ENCODE data around the gene CFDP1.
"Not testable (repeated sequence)": the region's sequence is repeated elsewhere in the genome, so short reads cannot be mapped to it uniquely, and the experiment has no call there.

The CFDP1 gene

DNA sequence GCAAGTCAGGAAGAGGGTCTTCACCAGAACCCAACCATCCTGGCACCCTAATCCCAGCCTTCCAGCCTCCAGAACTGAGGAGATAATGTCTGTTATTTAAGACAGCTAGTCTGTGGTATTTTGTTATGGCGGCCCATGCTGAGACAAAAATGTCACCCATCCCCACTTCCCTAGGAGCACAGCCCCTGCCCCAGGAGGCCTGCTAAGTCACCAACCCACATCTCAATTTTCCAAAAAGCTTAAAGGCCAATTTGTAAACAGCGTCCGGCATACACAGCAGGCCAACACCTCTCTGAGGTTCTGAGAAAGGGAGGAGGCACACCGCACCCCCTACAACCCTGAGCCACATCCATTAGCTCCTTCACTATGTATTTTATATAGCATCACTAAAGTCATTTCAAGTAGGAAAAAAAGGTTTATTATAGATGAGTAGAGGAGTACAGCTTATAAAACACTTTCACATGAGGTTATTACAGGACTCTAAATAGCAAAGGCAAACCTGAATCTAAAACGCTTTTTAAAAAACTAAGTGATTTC lies 24.2 kb upstream of the CFDP1 start:
- no peak overlapping the region for H3K27ac ChIP-seq (ENCODE audit: low read depth, low read length)
- no peak overlapping the region for H3K4me2 ChIP-seq (ENCODE audit: low read length)
- no peaks in the 10 kb centered on the region for H3K4me1 ChIP-seq (ENCODE audit: control insufficient read depth, low read length)
- H3F3A ChIP-seq (ENCODE audit: control insufficient read depth, insufficient read depth), result no peaks in the 10 kb centered on the region
- TF ChIP-seq, protein P1, sequence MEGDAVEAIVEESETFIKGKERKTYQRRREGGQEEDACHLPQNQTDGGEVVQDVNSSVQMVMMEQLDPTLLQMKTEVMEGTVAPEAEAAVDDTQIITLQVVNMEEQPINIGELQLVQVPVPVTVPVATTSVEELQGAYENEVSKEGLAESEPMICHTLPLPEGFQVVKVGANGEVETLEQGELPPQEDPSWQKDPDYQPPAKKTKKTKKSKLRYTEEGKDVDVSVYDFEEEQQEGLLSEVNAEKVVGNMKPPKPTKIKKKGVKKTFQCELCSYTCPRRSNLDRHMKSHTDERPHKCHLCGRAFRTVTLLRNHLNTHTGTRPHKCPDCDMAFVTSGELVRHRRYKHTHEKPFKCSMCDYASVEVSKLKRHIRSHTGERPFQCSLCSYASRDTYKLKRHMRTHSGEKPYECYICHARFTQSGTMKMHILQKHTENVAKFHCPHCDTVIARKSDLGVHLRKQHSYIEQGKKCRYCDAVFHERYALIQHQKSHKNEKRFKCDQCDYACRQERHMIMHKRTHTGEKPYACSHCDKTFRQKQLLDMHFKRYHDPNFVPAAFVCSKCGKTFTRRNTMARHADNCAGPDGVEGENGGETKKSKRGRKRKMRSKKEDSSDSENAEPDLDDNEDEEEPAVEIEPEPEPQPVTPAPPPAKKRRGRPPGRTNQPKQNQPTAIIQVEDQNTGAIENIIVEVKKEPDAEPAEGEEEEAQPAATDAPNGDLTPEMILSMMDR (IDR thresholded peaks at IDR 0.05; ENCODE audit: low read depth, low read length, poor library complexity, severe bottlenecking), result no peak
- no peak for TF ChIP-seq EZH2phosphoT487 (IDR thresholded peaks at IDR 0.05; ENCODE audit: borderline replicate concordance, low read length)
- H3K36me3 ChIP-seq (ENCODE audit: control insufficient read depth, low read length), result peaks cover 3% of the 10 kb centered on the region; the same call in 1 of the 2 replicates
- H4K20me1 ChIP-seq (ENCODE audit: control insufficient read depth, insufficient read depth, low read depth, low read length), result peaks cover 15% of the 10 kb centered on the region
- H3K79me2 ChIP-seq (ENCODE audit: control insufficient read depth, low read length), result peaks cover 93% of the 10 kb centered on the region
- H3K4me3 ChIP-seq (ENCODE audit: low read length), result no peak overlapping the region
- H3K9me3 ChIP-seq (ENCODE audit: control insufficient read depth, insufficient read depth, low read length), result no peaks in the 10 kb centered on the region
- H3K27me3 ChIP-seq (ENCODE audit: control insufficient read depth, low read length), result no peaks in the 10 kb centered on the region
- H3K9me2 ChIP-seq (replicated peaks; ENCODE audit: control insufficient read depth, low read length), result no peaks in the 10 kb centered on the region

DNA sequence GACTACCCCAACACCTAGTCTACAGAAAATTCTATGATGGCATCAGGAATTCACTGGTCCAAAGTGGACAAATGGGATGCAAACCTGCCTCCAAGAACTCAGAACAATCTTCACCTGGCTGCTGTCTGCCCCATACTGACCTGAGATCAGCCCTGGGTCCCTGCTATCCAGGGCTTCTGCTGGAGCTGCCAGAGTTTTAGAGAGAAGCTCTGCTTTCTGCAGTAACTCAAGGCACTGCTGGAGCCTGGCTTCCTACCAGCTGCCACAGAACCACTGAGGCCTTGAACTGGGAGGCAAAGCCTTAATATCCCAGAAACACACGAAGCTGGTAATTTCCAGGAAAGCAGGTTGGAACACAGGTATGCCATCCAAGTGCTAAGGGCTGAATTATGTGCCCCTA lies 23.7 kb upstream of the CFDP1 start:
- peaks cover 15% of the 10 kb centered on the region for H4K20me1 ChIP-seq (ENCODE audit: control insufficient read depth, insufficient read depth, low read depth, low read length)
- TF ChIP-seq EZH2phosphoT487 (IDR thresholded peaks at IDR 0.05; ENCODE audit: borderline replicate concordance, low read length), result no peak
- TF ChIP-seq, protein P1 (IDR thresholded peaks at IDR 0.05; ENCODE audit: low read depth, low read length, poor library complexity, severe bottlenecking), result no peak
- H3K9me2 ChIP-seq (replicated peaks; ENCODE audit: control insufficient read depth, low read length), result no peaks in the 10 kb centered on the region
- peaks cover 3% of the 10 kb centered on the region; the same call in 1 of the 2 replicates for H3K36me3 ChIP-seq (ENCODE audit: control insufficient read depth, low read length)
- H3K27me3 ChIP-seq (ENCODE audit: control insufficient read depth, low read length), result no peaks in the 10 kb centered on the region
- no peaks in the 10 kb centered on the region for H3F3A ChIP-seq (ENCODE audit: control insufficient read depth, insufficient read depth)
- H3K4me1 ChIP-seq (ENCODE audit: control insufficient read depth, low read length), result no peaks in the 10 kb centered on the region
- no peaks in the 10 kb centered on the region for H3K9me3 ChIP-seq (ENCODE audit: control insufficient read depth, insufficient read depth, low read length)
- no peak overlapping the region for H3K4me2 ChIP-seq (ENCODE audit: low read length)
- no peak overlapping the region for H3K4me3 ChIP-seq (ENCODE audit: low read length)
- H3K79me2 ChIP-seq (ENCODE audit: control insufficient read depth, low read length), result peaks cover 90% of the 10 kb centered on the region
- H3K27ac ChIP-seq (ENCODE audit: low read depth, low read length), result no peak overlapping the region

DNA sequence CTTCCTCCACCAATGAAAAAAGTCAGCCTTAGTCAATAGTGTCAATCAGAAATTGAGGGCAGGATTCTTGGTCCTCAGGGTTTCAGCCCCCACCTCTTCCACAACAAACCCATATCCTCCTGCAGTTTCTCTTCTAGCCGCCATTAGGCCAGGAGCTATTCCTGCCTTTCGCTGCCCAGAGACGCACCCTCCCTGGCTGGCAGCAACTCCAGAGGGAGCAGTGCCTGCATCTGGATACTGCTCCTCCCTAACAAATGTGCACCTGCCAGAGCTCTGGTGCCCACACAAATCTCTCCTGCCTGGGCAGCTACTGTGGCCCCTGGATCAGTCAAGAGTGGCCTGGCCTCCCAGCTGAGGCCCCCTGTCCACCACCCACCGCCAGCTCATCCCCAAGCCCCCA lies 23.2 kb upstream of the CFDP1 start:
- Histone ChIP-seq H4K20me1 (ENCODE audit: control insufficient read depth, insufficient read depth, low read depth, low read length) (peaks cover 11% of the 10 kb centered on the region), H3K79me2 (ENCODE audit: control insufficient read depth, low read length) (peaks cover 87% of the 10 kb centered on the region)
- H3K4me1 ChIP-seq (ENCODE audit: control insufficient read depth, low read length); H3F3A ChIP-seq (ENCODE audit: control insufficient read depth, insufficient read depth); H3K27ac ChIP-seq (ENCODE audit: low read depth, low read length); H3K27me3 ChIP-seq (ENCODE audit: control insufficient read depth, low read length); H3K9me2 ChIP-seq (replicated peaks; ENCODE audit: control insufficient read depth, low read length); H3K4me2 ChIP-seq (ENCODE audit: low read length); H3K36me3 ChIP-seq (ENCODE audit: control insufficient read depth, low read length); H3K9me3 ChIP-seq (ENCODE audit: control insufficient read depth, insufficient read depth, low read length); H3K4me3 ChIP-seq (ENCODE audit: low read length): not testable (repeated sequence)

DNA sequence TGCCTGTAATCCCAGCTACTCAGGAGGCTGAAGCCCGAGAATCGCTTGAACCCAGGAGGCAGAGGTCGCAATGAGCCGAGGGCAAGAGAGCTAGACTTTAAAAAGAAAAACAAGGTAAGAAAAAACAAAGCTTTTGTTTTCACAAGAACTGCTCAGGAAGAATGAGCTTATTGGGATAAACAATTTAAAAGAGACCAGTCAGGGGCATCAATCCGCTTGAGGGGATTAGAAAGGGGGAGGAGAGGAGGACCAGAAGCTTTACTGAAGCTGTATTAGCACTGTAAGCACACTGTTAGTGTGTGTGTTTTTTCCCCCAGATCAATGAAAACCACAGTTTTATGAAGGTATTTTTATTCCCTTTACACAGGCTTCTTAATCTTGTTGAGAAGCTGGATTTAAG lies 22.4 kb upstream of the CFDP1 start:
- no peaks in the 10 kb centered on the region for H3K9me3 ChIP-seq (ENCODE audit: control insufficient read depth, insufficient read depth, low read length)
- H4K20me1 ChIP-seq (ENCODE audit: control insufficient read depth, insufficient read depth, low read depth, low read length), result peaks cover 9% of the 10 kb centered on the region; the same call in 1 of the 2 replicates
- no peak overlapping the region for H3K27ac ChIP-seq (ENCODE audit: low read depth, low read length)
- H3K79me2 ChIP-seq (ENCODE audit: control insufficient read depth, low read length), result peaks cover 80% of the 10 kb centered on the region
- no peaks in the 10 kb centered on the region for H3F3A ChIP-seq (ENCODE audit: control insufficient read depth, insufficient read depth)
- H3K36me3 ChIP-seq (ENCODE audit: control insufficient read depth, low read length), result peaks cover 3% of the 10 kb centered on the region
- H3K4me3 ChIP-seq (ENCODE audit: low read length), result no peak overlapping the region
- no peak overlapping the region for H3K4me2 ChIP-seq (ENCODE audit: low read length)
- TF ChIP-seq, protein P1 (IDR thresholded peaks at IDR 0.05; ENCODE audit: low read depth, low read length, poor library complexity, severe bottlenecking), result no peak
- no peak for TF ChIP-seq EZH2phosphoT487 (IDR thresholded peaks at IDR 0.05; ENCODE audit: borderline replicate concordance, low read length)
- H3K27me3 ChIP-seq (ENCODE audit: control insufficient read depth, low read length), result no peaks in the 10 kb centered on the region
- no peaks in the 10 kb centered on the region for H3K4me1 ChIP-seq (ENCODE audit: control insufficient read depth, low read length)
- no peaks in the 10 kb centered on the region for H3K9me2 ChIP-seq (replicated peaks; ENCODE audit: control insufficient read depth, low read length)

Measured in DOHH2 (cell line).